C4-2B (cell line): ENCODE data around the gene NLGN2.

Experiments used
- H3K27ac ChIP-seq: fragments of 450-650 bp; 2 replicates; pipeline ENCODE4 v1.5.1; 2017
- ZFX ChIP-seq: fragments of 450-650 bp; IDR thresholded peaks from 2 replicates; pipeline ENCODE4 v1.6.1; 2017
- TF ChIP-seq, protein P1 (sequence below): fragments of 450-650 bp; conservative IDR thresholded peaks from 2 replicates; pipeline ENCODE4 v1.5.1; 2017; ENCODE audit warnings: mild to moderate bottlenecking

The NLGN2 gene

DNA sequence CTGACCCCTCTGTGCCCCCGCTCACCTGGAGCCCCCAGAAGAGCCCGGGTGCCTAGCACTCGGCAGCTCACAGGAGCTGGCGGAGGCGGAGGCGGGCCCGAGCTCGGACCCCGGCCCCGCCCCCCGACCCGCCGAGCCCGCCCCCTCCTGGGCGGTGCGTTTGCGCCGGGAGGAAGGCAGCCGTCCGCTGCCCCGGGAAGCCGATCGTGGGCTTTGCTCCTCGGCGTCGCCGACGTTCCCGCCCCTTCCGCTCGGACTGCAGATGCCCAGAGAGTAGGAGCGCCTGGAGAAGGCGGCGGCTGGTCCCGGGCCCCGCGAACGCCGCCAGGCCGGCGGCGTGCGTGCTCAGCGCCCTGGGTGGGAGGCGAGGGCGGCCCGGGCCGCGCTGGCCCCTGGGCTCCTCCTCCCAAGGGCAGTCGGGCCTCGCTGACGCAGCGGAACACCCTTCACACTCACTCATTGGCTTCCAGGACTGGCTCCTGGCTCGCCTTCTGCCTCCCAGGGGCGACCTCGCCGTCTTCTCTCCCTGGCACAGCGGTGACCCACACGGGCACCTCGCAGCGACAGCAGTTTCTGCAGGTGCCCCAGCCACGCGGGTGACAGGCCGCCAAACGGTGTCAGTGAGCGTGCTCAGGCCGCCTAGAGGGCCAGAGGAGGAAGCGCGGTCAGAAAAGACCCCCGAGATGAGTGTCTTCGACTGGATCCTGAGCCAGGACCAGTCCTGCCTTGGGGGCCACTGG, 13.0 kb upstream of the NLGN2 start, which contains the start of gene PLSCR3:
Gene PLSCR3, minus strand, starts transcription at position 74 of the 740 bp plus-strand sequence. CDS start 415 bp downstream, outside the sequence.
- TF ChIP-seq, protein P1, sequence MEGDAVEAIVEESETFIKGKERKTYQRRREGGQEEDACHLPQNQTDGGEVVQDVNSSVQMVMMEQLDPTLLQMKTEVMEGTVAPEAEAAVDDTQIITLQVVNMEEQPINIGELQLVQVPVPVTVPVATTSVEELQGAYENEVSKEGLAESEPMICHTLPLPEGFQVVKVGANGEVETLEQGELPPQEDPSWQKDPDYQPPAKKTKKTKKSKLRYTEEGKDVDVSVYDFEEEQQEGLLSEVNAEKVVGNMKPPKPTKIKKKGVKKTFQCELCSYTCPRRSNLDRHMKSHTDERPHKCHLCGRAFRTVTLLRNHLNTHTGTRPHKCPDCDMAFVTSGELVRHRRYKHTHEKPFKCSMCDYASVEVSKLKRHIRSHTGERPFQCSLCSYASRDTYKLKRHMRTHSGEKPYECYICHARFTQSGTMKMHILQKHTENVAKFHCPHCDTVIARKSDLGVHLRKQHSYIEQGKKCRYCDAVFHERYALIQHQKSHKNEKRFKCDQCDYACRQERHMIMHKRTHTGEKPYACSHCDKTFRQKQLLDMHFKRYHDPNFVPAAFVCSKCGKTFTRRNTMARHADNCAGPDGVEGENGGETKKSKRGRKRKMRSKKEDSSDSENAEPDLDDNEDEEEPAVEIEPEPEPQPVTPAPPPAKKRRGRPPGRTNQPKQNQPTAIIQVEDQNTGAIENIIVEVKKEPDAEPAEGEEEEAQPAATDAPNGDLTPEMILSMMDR: no peak; the same call in 1 of the 2 replicates
- peak; percentile 20; the same call in 1 of the 2 replicates for TF ChIP-seq ZFX
- peak within 1 kb of the TSS; percentile 82 for H3K27ac ChIP-seq

DNA sequence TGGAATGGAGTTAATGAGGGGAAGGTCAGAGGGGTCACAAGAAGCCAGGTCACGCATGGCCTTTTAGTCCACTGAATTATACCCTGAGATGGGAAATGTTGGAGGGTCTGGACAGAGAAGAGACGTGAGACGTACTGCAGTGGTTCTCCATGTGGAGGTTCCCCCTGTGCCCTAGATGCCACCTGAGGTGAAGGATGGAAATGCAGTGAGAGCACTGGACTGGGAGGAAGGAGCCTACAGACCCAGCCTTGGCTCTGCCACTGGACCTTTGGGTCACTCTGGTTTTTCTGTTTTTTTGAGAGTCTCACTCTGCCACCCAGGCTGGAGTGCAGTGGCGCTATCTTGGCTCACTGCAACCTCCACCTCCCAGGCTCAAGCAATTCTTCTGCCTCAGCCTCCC, 11.5 kb upstream of the NLGN2 start:
- no peak overlapping the region for H3K27ac ChIP-seq
- no peak for TF ChIP-seq ZFX
- TF ChIP-seq, protein P1: no peak

DNA sequence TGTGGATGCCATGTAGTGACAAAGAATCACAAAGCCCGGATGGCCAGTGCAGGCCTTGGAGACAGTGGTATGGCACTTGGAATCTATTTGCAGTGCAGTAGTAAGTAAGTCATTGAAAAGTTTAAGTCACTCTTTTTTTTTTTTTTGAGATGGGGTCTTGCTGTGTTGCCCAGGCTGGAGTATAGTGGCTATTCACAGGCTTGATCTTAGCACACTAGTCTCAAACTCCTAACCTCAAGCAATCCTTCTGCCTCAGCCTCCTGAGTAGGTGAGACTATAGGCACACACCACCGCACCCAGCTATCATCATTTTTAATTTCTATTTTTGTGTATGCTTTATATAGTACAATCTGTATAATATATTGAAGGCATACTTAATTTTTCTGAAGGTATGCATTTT, 9.0 kb upstream of the NLGN2 start:
- TF ChIP-seq ZFX: no peak
- TF ChIP-seq, protein P1: no peak
- no peak overlapping the region for H3K27ac ChIP-seq

DNA sequence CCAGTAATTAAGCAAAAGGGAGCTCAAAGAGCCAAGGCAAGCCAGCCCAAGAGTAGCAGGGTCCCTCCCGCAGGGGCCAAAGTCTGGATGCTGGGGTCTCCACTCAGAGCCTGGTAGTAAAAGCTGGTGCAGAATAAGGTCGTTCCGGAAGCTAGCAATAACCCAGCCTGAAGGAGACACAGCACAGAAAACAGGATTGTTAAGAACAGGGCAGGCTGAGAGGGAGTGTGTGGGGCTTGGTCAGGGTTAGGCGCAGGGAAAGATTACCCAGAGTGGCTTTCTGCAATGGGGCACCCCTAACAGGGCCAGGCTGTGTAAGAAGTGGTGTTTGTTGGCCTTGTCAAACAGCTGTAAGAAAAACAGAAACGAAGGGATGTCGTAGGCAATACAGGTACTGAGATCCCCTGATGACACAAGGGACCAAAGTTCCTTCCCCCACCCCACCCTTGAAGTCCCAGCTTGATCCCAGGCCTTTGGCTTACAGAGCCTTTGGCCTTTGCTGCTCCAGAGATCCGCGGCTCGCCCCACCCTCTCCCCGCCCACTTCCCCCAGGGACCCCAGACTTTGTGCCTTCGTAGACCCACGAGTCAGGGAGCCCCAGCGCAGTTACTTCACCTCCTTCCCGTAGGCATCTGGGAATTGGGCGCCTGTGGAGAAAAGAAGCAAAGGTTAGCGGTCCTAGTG, 4.5 kb upstream of the NLGN2 start:
- TF ChIP-seq, protein P1: no peak
- no peak for TF ChIP-seq ZFX

DNA sequence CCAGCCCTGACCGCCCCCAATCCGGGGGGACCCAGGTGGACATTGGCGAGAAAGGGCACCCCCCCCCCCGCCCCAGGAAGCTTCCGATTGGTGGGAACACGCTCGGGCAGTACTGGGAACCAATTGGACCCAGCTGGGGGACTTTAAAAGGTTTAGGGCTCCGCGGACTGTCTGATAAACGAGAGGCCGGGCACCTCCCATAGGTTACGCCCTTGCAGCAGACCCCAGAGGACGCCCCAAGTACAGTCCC, 4.0 kb upstream of the NLGN2 start:
- TF ChIP-seq, protein P1: no peak
- 0 out of 2 replicates have a peak, but pooled peaks have one; percentile 13 for TF ChIP-seq ZFX
- peak overlapping the region; percentile 86 for H3K27ac ChIP-seq

More for the DNA sequence above, 4.5 kb upstream of the NLGN2 start:
- peak overlapping the region; percentile 86 for H3K27ac ChIP-seq

DNA sequence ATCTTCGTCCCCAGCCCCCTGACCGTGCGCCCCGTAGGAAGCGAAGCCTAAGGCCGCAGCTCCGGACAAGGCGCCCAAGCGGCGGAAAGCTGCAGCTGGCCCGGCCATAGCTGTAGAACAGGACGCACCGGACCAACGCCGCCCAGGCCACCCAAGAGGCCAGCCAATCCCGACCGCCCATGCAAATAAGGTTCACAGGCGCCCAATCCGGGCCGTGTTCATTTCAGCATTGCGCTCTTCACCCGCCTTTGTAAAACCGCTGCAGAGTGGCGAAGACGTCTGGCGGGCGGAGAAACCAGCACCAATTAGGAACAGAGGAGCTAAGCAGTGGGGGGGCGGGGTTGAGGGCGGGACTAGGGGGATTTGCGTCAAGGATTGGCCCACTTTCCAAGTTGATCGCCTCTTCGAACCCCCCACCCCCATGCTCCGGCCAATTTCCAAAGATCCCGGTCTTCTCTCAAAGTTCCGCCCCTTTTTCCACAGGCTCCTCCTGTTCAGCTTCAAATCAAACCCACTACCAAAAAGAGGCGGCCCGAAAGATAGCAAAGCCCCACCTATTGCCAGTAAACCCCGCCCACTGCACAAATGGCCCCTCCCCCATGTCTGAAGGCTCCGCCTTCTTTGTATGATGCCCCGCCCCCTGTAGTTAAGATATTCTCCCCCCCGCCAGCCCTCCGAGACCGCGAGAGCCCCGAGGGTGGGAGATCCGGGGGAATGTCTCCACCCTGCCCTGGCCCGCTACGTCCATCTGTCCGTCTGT, 3.5 kb upstream of the NLGN2 start, which contains the start of gene TMEM256:
Gene TMEM256, minus strand, starts transcription at position 121 of the 760 bp plus-strand sequence. Its CDS starts 13 bp downstream, at position 108.
- H3K27ac ChIP-seq: peak within 1 kb of the TSS; percentile 86
- no peak for TF ChIP-seq ZFX
- TF ChIP-seq, protein P1: no peak
